Ishikawa (cell line): ENCODE measurements around the gene DMAC2L.
A peak's percentile ranks its signal among the peaks of the same experiment; 100 is the strongest.

Experiments used
- CREB1 ChIP-seq: IDR thresholded peaks from 2 replicates; pipeline ENCODE4 v1.6.1; 2012; ENCODE audit warnings: low read depth
- EGR1 ChIP-seq: IDR thresholded peaks from 2 replicates; pipeline ENCODE4 v1.6.1; 2012
- EP300 ChIP-seq: IDR thresholded peaks from 2 replicates; pipeline ENCODE4 v1.6.1; 2012; ENCODE audit warnings: borderline replicate concordance
- MAX ChIP-seq: IDR thresholded peaks from 2 replicates; pipeline ENCODE4 v1.6.1; 2012
- NFIC ChIP-seq: IDR thresholded peaks from 2 replicates; pipeline ENCODE4 v1.6.1; 2012
- RAD21 ChIP-seq: IDR thresholded peaks from 2 replicates; pipeline ENCODE4 v1.6.1; 2012; ENCODE audit warnings: low read depth
- REST ChIP-seq: IDR thresholded peaks from 2 replicates; pipeline ENCODE4 v1.6.1; 2012; ENCODE audit warnings: low read depth, mild to moderate bottlenecking
- TAF1 ChIP-seq: IDR thresholded peaks from 2 replicates; pipeline ENCODE4 v1.6.1; 2012; ENCODE audit warnings: low read depth, mild to moderate bottlenecking
- TEAD4 ChIP-seq: IDR thresholded peaks from 2 replicates; pipeline ENCODE4 v1.6.1; 2012
- USF1 ChIP-seq: IDR thresholded peaks from 2 replicates; pipeline ENCODE4 v1.6.1; 2012
- YY1 ChIP-seq: IDR thresholded peaks from 2 replicates; pipeline ENCODE4 v1.6.1; 2012; ENCODE audit warnings: low read depth

GRCh38 chr14:50303744-50304471 is 8.2 kb upstream of the DMAC2L start:
- TF ChIP-seq YY1 (no peak), MAX (no peak), REST (no peak), RAD21 (no peak), NFIC (no peak), TAF1 (no peak), EP300 (no peak), USF1 (no peak), TEAD4 (peak; percentile 62), EGR1 (no peak), CREB1 (no peak)
